Neural progenitor cell (in vitro differentiated cells): ENCODE measurements around the gene ITPR3. TPM values are rescaled to one million over a fixed set of nuclear protein-coding genes. Genes with fewer than 3 reads are reported as not detected.

Source experiments
- DNase-seq: peaks from one replicate; pipeline ENCODE4 v3.0.0-alpha.2; 2016; ENCODE audit warnings: low spot score
- H2AFZ ChIP-seq: fragments of 200-600 bp; sonication (generic); replicated peaks from 2 replicates; pipeline ENCODE4 v1.6.1; 2016; ENCODE audit warnings: antibody characterized with exemption
- H3F3A ChIP-seq: fragments of 200-600 bp; sonication (generic); 2 replicates; pipeline ENCODE4 v1.6.1; 2016; ENCODE audit warnings: antibody characterized with exemption, low read depth
- H3K27ac ChIP-seq: fragments of 200-600 bp; sonication (generic); 2 replicates; pipeline ENCODE4 v1.5.1; 2016; ENCODE audit warnings: mild to moderate bottlenecking
- H3K27me3 ChIP-seq: fragments of 200-600 bp; sonication (generic); 2 replicates; pipeline ENCODE4 v1.6.1; 2016; ENCODE audit warnings: mild to moderate bottlenecking, moderate library complexity
- H3K36me3 ChIP-seq: fragments of 200-600 bp; sonication (generic); 2 replicates; pipeline ENCODE4 v1.5.1; 2016
- H3K4me1 ChIP-seq: fragments of 200-600 bp; sonication (generic); 2 replicates; pipeline ENCODE4 v1.6.1; 2016; ENCODE audit warnings: mixed run types
- H3K4me2 ChIP-seq: fragments of 200-600 bp; sonication (generic); 2 replicates; pipeline ENCODE4 v1.6.1; 2016
- H3K4me3 ChIP-seq: fragments of 200-600 bp; sonication (generic); 2 replicates; pipeline ENCODE4 v1.5.1; 2016
- H3K79me2 ChIP-seq: fragments of 200-600 bp; sonication (generic); 2 replicates; pipeline ENCODE4 v1.6.1; 2016; ENCODE audit warnings: low read depth
- H3K9ac ChIP-seq: fragments of 200-600 bp; sonication (generic); 2 replicates; pipeline ENCODE4 v1.6.1; 2016
- H3K9me3 ChIP-seq: fragments of 200-600 bp; sonication (generic); 2 replicates; pipeline ENCODE4 v1.5.1; 2016; ENCODE audit warnings: low read depth
- H4K20me1 ChIP-seq: fragments of 200-600 bp; sonication (generic); 2 replicates; pipeline ENCODE4 v1.6.1; 2016; ENCODE audit warnings: low read depth
- H3K27ac Mint-ChIP-seq: 3 replicates; pipeline ENCODE4 v1.8.0; 2021; ENCODE audit warnings: mixed read lengths
- H3K27me3 Mint-ChIP-seq: 2 replicates; pipeline ENCODE4 v1.8.0; 2022; ENCODE audit warnings: low read depth, mild to moderate bottlenecking, inconsistent platforms, moderate library complexity, mixed read lengths; ENCODE audit not compliant: insufficient read depth
- H3K36me3 Mint-ChIP-seq: 3 replicates; pipeline ENCODE4 v1.8.0; 2021; ENCODE audit warnings: mixed read lengths
- H3K4me1 Mint-ChIP-seq: 3 replicates; pipeline ENCODE4 v1.8.0; 2021; ENCODE audit warnings: mixed read lengths
- H3K4me3 Mint-ChIP-seq: 3 replicates; pipeline ENCODE4 v1.8.0; 2021; ENCODE audit warnings: mild to moderate bottlenecking, moderate library complexity, mixed read lengths
- H3K9me3 Mint-ChIP-seq: 3 replicates; pipeline ENCODE4 v1.8.0; 2020; ENCODE audit warnings: mixed read lengths
- EZH2 ChIP-seq: fragments of 200-600 bp; sonication (generic); IDR thresholded peaks from 2 replicates; pipeline ENCODE4 v1.6.1; 2017; ENCODE audit warnings: antibody characterized with exemption, mild to moderate bottlenecking, moderate library complexity
- EZH2phosphoT487 ChIP-seq: fragments of 200-600 bp; sonication (generic); IDR thresholded peaks from 2 replicates; pipeline ENCODE4 v1.6.1; 2017; ENCODE audit warnings: antibody characterized with exemption
- total RNA-seq: library from RNA; depleted of rRNA; stranded (reverse); fragments of >200 nt; gene quantifications from 2 replicates; pipeline ENCODE4 v1.2.3, GENCODE V29; 2015; ENCODE audit warnings: low replicate concordance
- TF ChIP-seq, protein P1 (sequence below): fragments of 200-600 bp; sonication (generic); IDR thresholded peaks from 2 replicates; pipeline ENCODE4 v1.5.1; 2017; ENCODE audit warnings: antibody characterized with exemption, mild to moderate bottlenecking

ITPR3 gene
- total RNA-seq, 1 donor from 2014 or later, result 1.5 TPM

DNA sequence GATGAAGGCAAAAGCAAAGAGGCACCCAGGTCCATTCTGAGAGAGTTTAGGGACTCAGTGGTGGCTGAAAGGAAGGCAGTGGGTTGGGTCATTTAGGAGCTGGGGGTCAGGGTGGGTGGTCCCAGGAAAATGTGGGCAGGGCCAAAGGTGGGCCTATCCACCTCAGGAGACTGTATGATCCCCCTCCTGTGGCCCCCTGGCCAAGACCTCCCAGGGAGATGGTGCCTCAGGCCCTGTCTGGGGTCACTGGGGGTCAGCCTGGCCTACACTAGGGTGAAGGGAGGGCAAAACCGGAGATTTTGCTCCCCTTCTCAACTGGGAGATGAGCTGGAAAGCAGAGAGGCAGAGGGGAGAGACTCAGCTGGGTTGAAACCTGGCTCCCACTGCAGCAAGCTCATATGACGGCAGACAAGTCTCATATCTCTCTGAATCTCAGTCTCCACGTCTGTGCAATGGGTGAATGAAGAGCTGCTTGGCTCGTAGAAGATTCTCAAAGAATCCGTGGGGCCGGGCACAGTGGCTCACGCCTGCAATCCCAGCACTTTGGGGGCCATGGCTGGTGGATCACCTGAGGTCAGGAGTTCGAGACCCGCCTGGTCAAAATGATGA lies 29.6 kb upstream of the ITPR3 start:
- Histone ChIP-seq H3K9ac (no peak overlapping the region), H3K9me3 (no peaks in the 10 kb centered on the region), H3K27me3 (peaks cover 17% of the 10 kb centered on the region), H2AFZ (no peak overlapping the region), H3K27ac (no peak overlapping the region), H4K20me1 (no peaks in the 10 kb centered on the region), H3K4me1 (peaks cover 7% of the 10 kb centered on the region), H3F3A (peaks cover 5% of the 10 kb centered on the region), H3K79me2 (no peaks in the 10 kb centered on the region), H3K4me3 (no peak overlapping the region), H3K36me3 (no peaks in the 10 kb centered on the region), H3K4me2 (no peak overlapping the region)
- no peaks in the 10 kb centered on the region for H3K36me3 Mint-ChIP-seq
- peaks cover 17% of the 10 kb centered on the region for H3K4me1 Mint-ChIP-seq
- no peak overlapping the region for H3K4me3 Mint-ChIP-seq
- peaks cover 8% of the 10 kb centered on the region for H3K27me3 Mint-ChIP-seq
- peak overlapping the region; percentile 57 for H3K27ac Mint-ChIP-seq
- TF ChIP-seq, protein P1, sequence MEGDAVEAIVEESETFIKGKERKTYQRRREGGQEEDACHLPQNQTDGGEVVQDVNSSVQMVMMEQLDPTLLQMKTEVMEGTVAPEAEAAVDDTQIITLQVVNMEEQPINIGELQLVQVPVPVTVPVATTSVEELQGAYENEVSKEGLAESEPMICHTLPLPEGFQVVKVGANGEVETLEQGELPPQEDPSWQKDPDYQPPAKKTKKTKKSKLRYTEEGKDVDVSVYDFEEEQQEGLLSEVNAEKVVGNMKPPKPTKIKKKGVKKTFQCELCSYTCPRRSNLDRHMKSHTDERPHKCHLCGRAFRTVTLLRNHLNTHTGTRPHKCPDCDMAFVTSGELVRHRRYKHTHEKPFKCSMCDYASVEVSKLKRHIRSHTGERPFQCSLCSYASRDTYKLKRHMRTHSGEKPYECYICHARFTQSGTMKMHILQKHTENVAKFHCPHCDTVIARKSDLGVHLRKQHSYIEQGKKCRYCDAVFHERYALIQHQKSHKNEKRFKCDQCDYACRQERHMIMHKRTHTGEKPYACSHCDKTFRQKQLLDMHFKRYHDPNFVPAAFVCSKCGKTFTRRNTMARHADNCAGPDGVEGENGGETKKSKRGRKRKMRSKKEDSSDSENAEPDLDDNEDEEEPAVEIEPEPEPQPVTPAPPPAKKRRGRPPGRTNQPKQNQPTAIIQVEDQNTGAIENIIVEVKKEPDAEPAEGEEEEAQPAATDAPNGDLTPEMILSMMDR, result no peak
- no peak for TF ChIP-seq EZH2
- no peak for TF ChIP-seq EZH2phosphoT487
- DNase-seq, result no peak
- no peaks in the 10 kb centered on the region for H3K9me3 Mint-ChIP-seq

DNA sequence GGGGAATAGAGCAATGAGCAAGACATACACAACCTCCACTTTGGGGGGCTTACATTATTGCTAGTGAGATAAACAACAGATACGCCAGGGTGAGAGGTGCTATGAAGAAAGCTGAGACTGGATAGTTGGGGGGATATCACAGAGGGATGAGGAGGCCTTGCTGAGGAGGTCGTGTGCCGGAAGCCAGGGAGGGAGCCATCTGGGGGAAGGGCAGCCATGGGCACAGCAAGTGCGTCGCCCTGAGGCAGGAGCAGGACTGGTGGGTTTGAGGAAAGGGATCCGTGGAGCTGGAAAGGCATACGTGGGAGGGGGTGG lies 28.9 kb upstream of the ITPR3 start:
- Histone ChIP-seq H3K79me2 (no peaks in the 10 kb centered on the region), H3K36me3 (no peaks in the 10 kb centered on the region), H3F3A (peaks cover 5% of the 10 kb centered on the region), H3K9me3 (no peaks in the 10 kb centered on the region), H3K4me2 (no peak overlapping the region), H3K4me1 (peaks cover 7% of the 10 kb centered on the region), H3K9ac (no peak overlapping the region), H3K27me3 (peaks cover 17% of the 10 kb centered on the region), H3K4me3 (no peak overlapping the region), H3K27ac (no peak overlapping the region), H2AFZ (no peak overlapping the region), H4K20me1 (no peaks in the 10 kb centered on the region)
- Mint-ChIP-seq H3K36me3 (no peaks in the 10 kb centered on the region), H3K4me1 (peaks cover 17% of the 10 kb centered on the region), H3K9me3 (no peaks in the 10 kb centered on the region), H3K27me3 (peaks cover 8% of the 10 kb centered on the region), H3K4me3 (no peak overlapping the region), H3K27ac (peak overlapping the region; percentile 75)
- no peak for DNase-seq
- TF ChIP-seq EZH2 (no peak), EZH2phosphoT487 (no peak)
- TF ChIP-seq, protein P1, result no peak

DNA sequence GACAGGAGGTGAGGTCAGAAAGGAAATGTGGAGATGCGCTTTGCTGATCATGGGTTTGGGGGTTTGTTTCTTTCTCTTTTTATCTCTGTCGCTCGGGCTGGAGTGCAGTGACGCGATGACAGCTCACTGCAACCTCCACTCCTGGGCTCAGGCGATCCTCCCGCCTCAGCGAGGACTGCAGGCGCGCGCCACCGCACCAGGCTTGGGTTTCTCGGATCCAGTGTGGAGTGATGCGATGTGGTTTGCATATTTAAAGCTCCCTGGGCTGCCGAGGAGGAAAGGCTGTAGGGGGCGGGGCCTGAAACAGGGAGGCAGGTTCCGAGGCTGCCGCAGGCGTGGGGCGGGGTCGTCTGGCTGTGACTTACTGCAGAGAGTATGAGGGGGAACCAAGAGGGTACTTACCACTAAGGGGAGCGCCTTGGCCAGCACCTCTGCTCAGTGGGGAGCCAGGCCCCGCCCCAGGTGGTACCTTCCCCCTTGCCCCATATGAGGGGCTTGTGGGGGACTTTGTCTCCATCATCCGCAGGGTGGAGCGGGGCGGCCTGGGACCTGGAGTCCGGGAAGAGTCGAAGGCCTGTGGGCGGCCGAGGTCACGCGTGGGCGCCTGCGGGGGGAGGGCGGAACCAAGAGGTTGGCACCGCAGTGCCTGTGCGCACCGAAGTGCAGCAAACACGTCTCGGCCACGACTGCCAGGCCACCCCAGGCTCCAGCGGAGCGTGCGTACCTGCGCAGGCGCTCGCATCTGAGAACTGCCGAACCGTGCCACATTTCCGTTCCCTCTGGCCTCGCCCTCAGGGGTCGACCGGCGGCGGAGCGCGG lies 28.3 kb upstream of the ITPR3 start:
- peaks cover 19% of the 10 kb centered on the region for H3K4me1 Mint-ChIP-seq
- H3K27ac Mint-ChIP-seq, result peak overlapping the region; percentile 75
- H3K4me3 Mint-ChIP-seq, result no peak overlapping the region
- Histone ChIP-seq H3K36me3 (no peaks in the 10 kb centered on the region), H2AFZ (peak overlapping the region; percentile 76), H3F3A (peaks cover 5% of the 10 kb centered on the region), H3K27me3 (peaks cover 17% of the 10 kb centered on the region), H3K79me2 (no peaks in the 10 kb centered on the region), H3K9ac (no peak overlapping the region), H3K9me3 (no peaks in the 10 kb centered on the region), H4K20me1 (no peaks in the 10 kb centered on the region), H3K27ac (no peak overlapping the region), H3K4me2 (peak overlapping the region; percentile 67), H3K4me3 (peak overlapping the region; percentile 32), H3K4me1 (peaks cover 7% of the 10 kb centered on the region)
- peaks cover 8% of the 10 kb centered on the region for H3K27me3 Mint-ChIP-seq
- H3K9me3 Mint-ChIP-seq, result no peaks in the 10 kb centered on the region
- DNase-seq, result peak; percentile 68
- no peaks in the 10 kb centered on the region for H3K36me3 Mint-ChIP-seq
- TF ChIP-seq EZH2 (no peak), EZH2phosphoT487 (no peak)
- TF ChIP-seq, protein P1, result no peak
